ENCODE measurements around the gene HYAL3.

Gene HYAL3

GRCh38 chr3:50323092-50323600 lies 23.9 kb upstream of the HYAL3 start:
- Histone ChIP-seq H3K9me3 (ENCODE audit: severe bottlenecking) (no peaks in the 10 kb centered on the region), H3K4me1 (ENCODE audit: insufficient read depth, poor library complexity, severe bottlenecking) (no peaks in the 10 kb centered on the region), H3K36me3 (ENCODE audit: low read depth) (peaks cover 39% of the 10 kb centered on the region), H3K4me3 (ENCODE audit: severe bottlenecking) (no peak overlapping the region), H3K27ac (ENCODE audit: poor library complexity, severe bottlenecking) (peak overlapping the region; percentile 6), H3K27me3 (ENCODE audit: insufficient read depth, poor library complexity, severe bottlenecking) (no peaks in the 10 kb centered on the region)
- DNase-seq (ENCODE audit: low spot score) (no peak), ATAC-seq (ENCODE audit: low read depth) (no peak)
- no peak for TF ChIP-seq CTCF (IDR thresholded peaks at IDR 0.05; ENCODE audit: poor library complexity, severe bottlenecking)

GRCh38 chr3:50322386-50323091 lies 23.3 kb upstream of the HYAL3 start, which contains the start of gene HYAL2:
Gene HYAL2, minus strand, starts transcription at chr3:50322745. Its CDS starts 2,256 bp downstream, at chr3:50320489.
- no peak for TF ChIP-seq CTCF (IDR thresholded peaks at IDR 0.05; ENCODE audit: poor library complexity, severe bottlenecking)
- Histone ChIP-seq H3K4me1 (ENCODE audit: insufficient read depth, poor library complexity, severe bottlenecking) (peaks cover 5% of the 10 kb centered on the region), H3K4me3 (ENCODE audit: severe bottlenecking) (peak within 1 kb of the TSS; percentile 83), H3K27me3 (ENCODE audit: insufficient read depth, poor library complexity, severe bottlenecking) (no peaks in the 10 kb centered on the region), H3K9me3 (ENCODE audit: severe bottlenecking) (no peaks in the 10 kb centered on the region), H3K27ac (ENCODE audit: poor library complexity, severe bottlenecking) (peak within 1 kb of the TSS; percentile 59), H3K36me3 (ENCODE audit: low read depth) (peaks cover 45% of the 10 kb centered on the region)
- peak; percentile 52 for DNase-seq (ENCODE audit: low spot score)
- no peak for ATAC-seq (ENCODE audit: low read depth)

GRCh38 chr3:50322115-50322385 lies 22.8 kb upstream of the HYAL3 start:
- peak overlapping the region; percentile 83 for H3K4me3 ChIP-seq (ENCODE audit: severe bottlenecking)

GRCh38 chr3:50321336-50322114 lies 22.3 kb upstream of the HYAL3 start:
- Histone ChIP-seq H3K4me1 (ENCODE audit: insufficient read depth, poor library complexity, severe bottlenecking) (peaks cover 12% of the 10 kb centered on the region), H3K4me3 (ENCODE audit: severe bottlenecking) (peak overlapping the region; percentile 83), H3K9me3 (ENCODE audit: severe bottlenecking) (no peaks in the 10 kb centered on the region), H3K36me3 (ENCODE audit: low read depth) (peaks cover 42% of the 10 kb centered on the region), H3K27me3 (ENCODE audit: insufficient read depth, poor library complexity, severe bottlenecking) (no peaks in the 10 kb centered on the region), H3K27ac (ENCODE audit: poor library complexity, severe bottlenecking) (peak overlapping the region; percentile 59)
- peak; percentile 92 for DNase-seq (ENCODE audit: low spot score)
- TF ChIP-seq CTCF (IDR thresholded peaks at IDR 0.05; ENCODE audit: poor library complexity, severe bottlenecking) = peak; percentile 75
- peak; percentile 49 for ATAC-seq (ENCODE audit: low read depth)

More at GRCh38 chr3:50322115-50322385, 22.8 kb upstream of the HYAL3 start:
- Histone ChIP-seq H3K27ac (ENCODE audit: poor library complexity, severe bottlenecking) (peak overlapping the region; percentile 59), H3K9me3 (ENCODE audit: severe bottlenecking) (no peaks in the 10 kb centered on the region), H3K27me3 (ENCODE audit: insufficient read depth, poor library complexity, severe bottlenecking) (no peaks in the 10 kb centered on the region), H3K4me1 (ENCODE audit: insufficient read depth, poor library complexity, severe bottlenecking) (peaks cover 10% of the 10 kb centered on the region), H3K36me3 (ENCODE audit: low read depth) (peaks cover 47% of the 10 kb centered on the region)
- ATAC-seq (ENCODE audit: low read depth) = no peak
- peak; percentile 41 for DNase-seq (ENCODE audit: low spot score)
- TF ChIP-seq CTCF (IDR thresholded peaks at IDR 0.05; ENCODE audit: poor library complexity, severe bottlenecking) = no peak
